ENCODE measurements around the gene DGCR6L.
"Not testable (repeated sequence)": the region's sequence is repeated elsewhere in the genome, so short reads cannot be mapped to it uniquely, and the experiment has no call there.

DGCR6L gene

DNA sequence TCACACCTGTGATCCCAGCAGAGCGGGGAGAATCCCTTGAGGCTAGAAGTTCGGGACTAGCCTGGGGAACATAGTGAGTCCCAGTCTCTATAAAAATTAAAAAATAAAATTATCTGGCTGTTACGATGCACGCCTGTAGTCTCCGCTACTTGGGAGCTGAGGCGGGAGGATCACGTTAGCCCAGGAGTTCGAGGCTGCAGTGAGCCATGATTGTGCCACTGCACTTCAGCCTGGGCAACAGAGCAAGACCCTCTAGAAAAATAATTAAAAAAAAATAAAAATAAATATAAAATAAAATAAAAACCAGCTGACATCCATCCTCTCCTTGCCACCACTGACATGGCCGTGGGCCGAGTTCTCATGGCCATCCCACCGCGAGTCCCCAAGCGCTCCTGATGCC lies 44.0 kb downstream of the DGCR6L start:
- no peak for DNase-seq (ENCODE audit: low read depth)

DNA sequence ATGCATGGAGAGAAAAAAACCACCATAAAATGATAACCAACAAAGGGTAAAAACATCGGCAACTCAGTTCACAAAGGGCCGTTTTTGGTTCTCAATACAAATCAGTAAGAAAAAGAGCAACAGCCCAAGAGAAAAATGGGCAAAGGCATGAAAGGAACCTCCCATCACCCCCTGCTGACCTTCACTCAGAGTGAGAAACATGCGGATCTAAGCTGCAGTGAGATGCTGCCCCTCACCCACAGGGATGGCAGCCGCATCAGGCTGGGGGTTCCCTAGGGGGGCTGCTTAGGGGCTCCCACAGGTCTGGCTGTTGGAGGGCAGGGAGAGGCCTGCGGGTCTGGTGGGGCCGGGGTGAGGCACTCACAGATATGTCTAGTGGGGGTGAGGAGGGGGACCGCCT lies 44.5 kb downstream of the DGCR6L start:
- not testable (repeated sequence) for DNase-seq (ENCODE audit: low read depth)

DNA sequence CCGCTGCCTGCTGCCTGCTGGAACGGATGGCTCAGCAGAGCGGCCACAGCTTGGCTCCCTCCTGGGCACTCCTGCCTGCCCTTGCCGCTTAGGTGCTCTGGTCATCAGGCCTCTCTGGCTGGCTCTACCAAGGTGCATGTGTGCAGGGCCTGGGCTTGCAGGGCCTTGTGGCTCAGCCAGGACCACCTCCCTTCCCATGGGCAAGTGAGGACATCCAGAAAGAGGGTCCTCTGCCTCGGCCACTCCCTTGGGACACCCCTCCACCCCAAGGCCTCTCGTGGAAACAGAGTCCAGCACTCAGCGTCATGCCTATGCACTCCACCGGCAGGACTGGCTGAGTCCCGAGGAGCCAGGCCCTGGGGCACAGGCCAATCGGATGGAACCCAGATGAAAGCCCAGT lies 45.5 kb downstream of the DGCR6L start:
- not testable (repeated sequence) for DNase-seq (ENCODE audit: low read depth)

DNA sequence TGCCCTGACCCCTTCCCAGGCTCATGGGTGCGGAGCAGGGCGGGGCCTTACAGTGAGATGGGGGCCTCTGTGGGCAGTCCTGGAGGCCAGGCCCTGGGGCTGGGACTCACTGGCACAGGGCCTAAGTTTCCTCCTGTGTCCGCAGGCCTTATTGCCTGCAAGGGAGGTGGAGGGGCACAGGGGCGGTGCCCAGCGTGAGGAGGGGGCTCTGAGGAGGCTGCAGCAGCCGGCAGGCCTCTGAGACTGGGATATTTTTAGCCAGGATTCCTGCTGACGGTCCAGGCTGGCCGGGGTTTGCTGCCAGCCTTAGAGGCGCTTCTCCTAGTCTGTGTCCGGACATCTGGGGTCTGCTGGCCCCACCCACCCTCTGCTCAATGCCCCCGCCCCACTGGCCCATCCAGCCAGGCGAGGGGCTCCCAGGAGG lies 46.1 kb downstream of the DGCR6L start:
- no peak for DNase-seq (ENCODE audit: low read depth)

DNA sequence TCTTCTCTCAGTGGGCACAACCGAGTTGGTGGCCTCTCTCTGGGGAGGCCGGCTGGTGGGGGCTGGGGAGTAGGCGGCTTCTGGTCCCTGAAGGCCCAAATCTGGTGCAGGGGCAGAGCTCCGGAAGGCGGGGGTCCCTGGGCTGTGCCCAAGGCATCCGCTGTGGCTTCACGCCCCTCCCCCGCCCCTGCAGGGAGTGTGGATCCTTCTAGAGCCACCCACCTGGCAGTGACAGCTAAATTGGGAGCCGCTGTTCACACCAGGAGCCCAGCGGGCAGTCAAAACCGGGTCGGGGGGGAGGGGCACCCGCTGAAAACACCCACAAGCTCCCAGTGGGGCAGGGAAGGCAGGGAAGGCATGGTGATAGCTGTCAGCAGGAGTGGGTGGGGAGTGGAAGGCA lies 47.2 kb downstream of the DGCR6L start:
- DNase-seq (ENCODE audit: low read depth), result no peak

DNA sequence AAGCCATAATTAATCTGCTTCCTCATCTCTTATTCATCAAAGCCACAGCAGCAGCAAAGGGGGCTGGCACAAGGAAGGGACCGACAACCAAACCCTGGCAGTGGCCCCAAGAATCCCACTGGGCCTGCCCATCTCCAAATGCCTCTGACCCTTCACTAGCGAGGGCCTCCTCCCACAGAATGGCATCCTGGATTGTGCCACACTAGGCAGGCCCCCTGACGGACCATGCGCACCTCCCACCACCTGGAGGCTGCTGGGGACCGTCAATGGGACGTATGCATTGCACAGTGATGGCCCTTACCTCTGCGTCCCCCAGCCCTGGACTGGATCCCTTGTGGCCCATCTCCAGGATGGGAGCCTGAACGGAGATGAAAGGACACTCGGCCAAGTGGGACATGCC lies 47.7 kb downstream of the DGCR6L start:
- no peak for DNase-seq (ENCODE audit: low read depth)

DNA sequence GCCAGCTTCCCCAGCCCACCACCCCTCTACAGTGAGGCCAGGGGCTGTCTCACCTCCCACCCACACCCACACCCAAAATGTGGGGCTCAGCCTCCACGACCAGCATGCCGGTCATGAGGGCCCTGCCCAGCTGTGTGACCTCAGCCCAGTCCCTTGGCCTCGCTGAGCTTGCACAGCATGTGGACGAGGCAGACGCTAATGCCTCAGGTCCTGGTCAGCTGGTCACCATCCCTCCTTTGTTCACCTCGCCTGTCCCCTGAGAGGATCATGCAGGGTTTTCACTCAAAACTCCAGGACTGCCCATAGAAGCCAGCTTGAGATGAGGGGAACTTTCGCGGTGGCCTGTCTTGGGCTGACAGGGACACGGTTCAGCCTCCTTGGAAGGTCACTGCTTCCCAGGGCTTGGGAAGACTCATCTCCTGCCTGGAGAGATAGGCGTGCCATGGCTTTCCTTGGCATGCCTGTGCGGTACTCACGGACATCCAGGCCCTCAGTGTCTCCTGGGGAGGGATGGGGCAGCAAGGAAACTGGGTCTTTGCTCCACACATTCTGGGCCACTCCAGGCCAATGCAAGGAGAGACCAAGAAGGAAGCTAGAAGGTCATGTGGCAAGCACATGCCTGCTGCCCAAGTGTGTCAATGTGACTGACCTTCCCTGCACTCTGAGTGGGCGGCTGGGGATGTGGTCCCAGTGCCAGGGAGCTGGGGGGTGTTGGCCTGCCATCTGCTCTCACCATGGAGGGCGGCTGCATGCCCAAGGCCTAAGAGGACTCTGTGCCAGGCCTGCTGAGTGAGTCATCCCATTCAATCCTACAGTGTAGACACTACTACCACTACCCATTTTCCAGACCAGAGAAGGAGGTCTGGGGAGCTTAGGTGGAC lies 48.5 kb downstream of the DGCR6L start:
- no peak for DNase-seq (ENCODE audit: low read depth)

DNA sequence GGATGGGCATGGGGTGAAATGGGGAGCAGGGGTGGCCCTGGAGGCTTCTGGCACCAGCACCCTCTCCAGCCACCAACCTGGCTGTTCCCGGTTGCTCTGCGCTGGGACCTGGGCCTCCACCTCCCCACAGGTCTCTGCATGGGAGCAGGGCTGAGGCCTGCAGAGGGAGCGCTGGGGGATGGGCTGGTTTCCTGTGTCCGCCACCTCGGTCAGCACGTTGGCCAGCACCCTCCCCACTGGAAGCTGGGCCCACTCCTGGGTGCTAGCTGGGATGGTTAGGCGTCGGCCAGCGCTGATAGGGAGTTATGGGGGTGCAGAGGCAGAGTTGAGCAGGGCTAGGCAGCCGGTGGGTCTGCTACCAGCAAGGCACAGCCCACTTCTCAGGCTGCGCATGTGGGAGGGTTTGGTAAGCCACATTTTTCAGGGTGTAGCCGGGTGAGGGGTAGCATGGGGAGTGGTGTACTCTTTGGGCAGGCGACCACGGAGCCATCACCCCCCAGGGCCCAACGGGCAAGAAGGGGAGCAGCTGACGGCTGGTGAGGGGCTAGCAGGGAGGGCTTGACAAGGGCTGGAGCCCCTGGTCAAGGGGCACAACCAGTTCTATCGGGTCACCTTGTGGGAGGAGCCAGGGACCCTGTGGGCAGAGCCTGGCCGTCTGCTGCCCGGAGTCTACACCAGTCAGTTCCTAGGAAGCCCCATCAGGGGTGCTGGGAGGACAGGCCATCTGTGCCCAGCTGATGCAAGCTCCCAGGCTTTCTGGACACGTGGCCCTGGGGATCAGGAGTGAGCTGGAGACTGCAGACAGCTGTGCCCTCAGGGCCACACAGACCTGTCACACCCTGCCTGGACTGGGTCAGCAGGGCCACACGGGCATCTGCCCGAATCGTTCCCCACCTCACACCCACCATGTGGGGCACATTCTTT lies 49.4 kb downstream of the DGCR6L start:
- not testable (repeated sequence) for DNase-seq (ENCODE audit: low read depth)

DNA sequence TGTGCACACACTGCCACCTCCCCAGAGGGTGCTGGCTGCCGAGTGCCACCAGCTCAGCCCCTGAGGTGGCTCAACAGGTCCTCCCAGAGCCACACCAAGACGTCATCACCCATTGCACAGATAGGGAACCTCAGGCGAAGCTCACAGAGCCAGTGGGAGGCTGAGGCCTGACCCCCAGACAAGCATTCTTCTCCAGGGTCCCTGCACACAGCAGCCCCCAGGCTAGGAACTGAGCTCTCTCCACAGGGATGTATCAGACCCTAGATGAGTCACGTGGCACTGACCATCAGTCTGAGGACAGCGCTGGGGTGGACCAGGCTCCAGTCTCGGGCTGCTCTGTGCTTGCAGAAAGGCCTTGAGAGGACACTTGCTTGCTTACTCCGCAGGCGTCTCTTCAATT lies 50.2 kb downstream of the DGCR6L start:
- not testable (repeated sequence) for DNase-seq (ENCODE audit: low read depth)

DNA sequence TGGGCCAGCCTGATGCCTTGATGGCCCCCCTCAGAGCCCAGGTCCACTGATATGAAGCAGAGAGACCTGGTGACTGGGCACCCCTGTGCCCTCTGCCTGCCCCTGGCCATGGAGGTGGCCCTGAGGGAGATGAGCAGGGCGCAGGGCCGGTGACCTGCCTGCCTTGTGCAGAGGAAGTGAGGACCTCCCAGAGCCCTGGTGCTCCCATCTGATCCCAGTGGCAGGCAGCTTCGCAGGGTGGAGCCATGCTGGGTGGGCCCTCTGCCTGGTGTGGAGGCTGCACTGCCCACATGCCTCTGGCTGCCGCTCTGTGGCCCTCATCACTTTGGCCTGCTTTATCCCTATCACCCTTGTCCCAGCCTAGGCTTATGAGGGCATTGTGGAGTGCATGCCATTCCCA lies 50.7 kb downstream of the DGCR6L start:
- DNase-seq (ENCODE audit: low read depth), result not testable (repeated sequence)

DNA sequence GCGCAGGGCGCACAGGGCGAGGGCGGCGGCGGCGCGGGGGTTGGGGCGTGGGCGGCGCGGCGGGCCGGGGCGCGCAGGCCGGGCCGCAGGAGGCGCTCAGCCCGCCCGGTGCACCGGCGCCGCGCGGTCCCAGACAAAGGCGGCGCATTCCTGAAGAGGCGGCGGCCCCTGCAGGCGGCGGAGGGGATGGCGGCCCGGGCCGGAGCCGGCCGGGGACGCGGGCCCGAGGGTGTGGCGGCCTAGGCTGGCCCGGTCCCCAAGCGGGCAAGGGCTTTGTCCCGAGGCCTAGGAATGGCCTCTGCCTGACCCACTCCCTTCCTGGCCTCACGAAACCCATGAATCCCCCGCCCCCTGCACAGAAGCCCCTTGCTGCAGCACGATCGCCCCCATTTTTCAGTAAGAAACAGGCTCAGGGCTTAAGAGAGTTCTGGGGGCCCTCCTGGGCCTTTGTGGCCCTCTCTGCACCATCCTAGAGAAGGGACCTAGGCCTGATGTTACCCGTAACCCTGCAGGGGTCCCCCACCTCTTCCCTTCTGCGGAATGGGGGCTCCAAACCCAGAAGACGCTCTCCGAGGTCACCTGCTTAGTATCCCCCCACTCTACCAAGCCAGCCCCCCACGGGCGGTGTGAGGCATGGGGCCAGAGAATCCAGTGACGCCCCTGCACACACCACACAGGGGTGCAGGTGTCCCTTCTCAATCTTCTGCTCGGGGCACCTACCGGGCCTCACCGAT lies 51.4 kb downstream of the DGCR6L start, which contains the start of gene RTN4R:
TSS of gene RTN4R (minus strand) at position 40 of the 734 bp plus-strand sequence. CDS start 226 bp downstream, outside the sequence.
- peak; percentile 24 for DNase-seq (ENCODE audit: low read depth)

DNA sequence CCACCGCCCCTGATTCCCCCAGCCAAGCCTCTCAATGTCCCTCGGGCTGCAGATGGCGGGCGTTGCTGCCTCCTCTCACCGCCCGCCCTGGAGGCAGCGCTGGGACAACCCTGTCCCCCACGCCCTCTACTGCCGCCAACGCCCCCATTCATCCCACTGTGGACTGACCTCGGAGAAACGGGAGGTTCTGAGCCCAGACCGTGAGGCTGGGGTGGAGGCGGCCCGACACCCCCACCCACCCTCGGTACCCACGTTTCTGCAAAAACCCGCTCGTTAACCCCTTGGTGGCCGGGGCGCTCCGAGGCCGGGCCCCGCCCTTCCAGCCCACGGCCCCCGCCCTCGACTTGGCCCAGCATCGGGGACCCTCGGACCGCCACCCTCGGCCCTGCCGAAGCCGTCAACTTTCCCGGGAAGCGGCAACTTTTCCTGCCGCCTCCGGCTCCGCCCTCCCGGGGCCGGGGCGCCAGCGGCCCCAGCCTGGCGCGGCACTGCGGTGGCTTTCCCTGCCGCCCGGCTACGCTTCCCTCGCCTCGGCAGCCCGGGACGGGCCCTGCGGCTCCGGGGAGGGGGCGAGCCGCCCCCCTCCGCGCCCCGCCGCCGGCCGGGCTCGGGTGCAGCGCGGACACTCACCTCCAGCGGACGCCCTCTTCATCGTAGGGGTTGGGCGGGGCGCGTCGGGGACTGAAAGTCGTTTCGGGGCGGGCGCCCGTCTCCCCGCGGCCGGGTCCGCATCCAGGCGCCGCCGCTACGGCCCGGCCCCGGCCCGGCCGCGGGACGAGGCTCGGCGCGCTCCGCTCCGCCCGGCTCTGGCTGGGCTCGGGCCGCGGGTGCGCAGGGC lies 52.2 kb downstream of the DGCR6L start:
- no peak for DNase-seq (ENCODE audit: low read depth)

DNA sequence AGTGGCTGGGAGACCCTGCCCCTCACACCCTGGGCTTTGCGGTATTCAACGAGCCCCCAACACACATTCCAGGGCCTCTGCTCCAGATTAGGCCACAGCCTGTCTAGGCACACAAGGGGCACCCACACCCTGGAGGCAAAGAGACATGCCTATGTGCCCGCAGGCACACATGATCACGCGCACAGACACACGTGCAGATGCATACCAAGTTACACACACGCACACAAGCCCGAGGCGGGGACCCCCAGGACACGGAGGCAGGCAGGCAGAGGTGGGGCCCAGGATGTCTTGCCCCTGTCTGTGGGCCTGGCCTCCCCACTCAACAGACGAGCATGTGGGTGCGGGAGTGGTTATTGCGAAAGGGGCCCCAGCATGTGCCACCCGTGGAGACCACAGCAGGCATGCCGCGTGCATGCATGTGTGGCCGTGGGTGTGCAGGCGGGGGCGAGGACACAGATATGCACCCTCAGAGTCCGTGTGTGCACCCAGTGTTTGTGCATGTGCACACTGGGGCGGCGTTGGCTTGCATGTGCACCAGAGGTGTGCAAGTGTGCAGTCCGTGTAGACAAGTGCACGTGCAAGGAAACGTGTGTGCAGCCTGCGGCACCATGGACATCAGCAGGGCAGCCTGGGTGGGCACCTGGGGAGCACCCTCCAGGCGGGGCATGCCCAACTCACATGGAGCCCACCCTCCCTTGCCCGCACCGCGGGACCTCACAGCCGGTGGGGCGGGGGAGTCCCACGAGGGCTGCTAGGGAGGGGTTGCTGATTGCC lies 53.0 kb downstream of the DGCR6L start:
- not testable (repeated sequence) for DNase-seq (ENCODE audit: low read depth)

DNA sequence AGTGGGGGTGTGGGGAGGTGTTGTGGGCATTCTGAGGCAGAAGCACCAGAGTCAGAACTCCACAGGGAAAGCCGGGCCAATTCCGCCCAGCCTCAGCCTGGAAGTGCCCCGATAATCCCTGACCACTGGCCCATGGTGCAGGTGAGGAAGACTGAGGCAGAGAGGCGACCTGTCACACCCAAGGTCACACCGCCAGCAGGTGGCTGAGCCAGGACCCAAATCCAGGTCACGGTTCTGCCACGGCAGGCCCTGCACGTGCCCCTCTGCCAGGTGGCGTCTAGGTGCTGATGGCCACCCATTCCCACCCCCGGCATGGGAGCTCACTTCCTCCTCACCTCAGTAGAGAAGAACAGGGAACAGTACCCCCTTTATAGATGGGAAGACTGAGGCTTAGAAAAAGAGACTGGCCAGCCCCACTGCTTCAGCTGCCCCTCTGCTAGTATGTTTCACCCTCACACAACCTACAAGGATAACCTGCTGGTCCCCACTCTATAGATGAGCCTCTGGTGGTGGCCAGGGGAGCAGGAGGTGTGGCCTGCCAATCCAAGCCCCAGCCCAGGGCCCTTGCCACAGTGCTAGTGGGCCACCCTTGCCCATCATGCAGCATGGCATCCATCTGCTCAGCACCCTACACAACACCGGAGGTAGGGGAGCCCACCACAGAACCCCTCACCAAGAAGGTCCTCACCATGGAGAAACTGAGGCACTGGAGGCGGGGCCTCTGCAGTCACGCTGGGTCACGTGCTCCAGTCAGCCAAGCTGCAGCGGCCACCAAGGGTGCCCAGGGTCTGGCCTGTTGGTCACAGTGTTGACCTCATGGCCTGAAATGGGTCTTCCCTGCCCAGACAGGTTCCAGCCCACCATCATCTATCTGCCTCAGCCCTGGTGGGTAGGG lies 53.8 kb downstream of the DGCR6L start:
- DNase-seq (ENCODE audit: low read depth), result not testable (repeated sequence)

DNA sequence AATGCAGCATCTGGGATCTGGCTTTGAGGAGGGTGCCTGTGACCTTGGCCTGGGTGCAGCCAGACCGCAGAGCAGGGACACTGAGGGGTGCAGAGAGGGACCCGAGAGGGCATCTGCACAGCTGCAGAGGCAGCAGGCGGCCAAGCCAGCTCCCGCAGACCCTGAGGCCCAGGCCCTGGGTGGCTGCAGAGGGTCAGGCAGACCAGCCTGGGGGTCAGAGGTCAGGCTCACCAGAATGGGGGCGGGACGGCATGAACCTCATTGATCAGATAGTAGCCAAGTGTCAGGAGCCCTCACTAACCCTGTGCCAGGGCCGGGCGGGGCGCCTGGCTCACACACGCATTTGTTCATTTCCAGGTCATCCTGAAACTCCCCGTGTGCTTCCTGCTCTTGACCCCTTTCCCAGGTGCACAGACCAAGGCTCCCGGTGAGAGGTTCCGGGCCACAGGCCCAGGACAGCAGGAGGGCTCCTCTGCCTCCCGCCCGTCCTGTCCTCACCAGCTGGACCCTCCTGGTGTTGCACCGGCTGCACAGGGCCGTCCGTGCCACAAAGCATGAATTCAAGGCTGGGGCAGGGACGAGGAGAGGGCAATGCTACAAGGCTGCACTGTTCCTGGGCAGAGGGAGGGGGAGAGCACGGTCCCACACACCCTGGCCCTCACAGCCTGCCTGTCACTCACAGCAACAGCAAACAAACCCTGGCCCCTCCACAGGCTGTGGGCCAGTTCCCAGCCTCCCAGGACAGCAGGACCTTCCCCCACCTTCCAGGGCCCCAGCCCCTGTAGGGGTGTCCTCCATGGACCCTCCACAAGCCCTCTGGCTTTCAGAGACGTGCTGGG lies 55.0 kb downstream of the DGCR6L start:
- no peak for DNase-seq (ENCODE audit: low read depth)

All from stimulated activated CD8-positive, alpha-beta memory T cell treated with anti-CD3 and anti-CD28 coated beads, Interleukin-15, amount 100 ng/mL, for 1 hour (primary cell).